ENCODE results near the gene ANGEL1. TPM values are rescaled to one million over a fixed set of nuclear protein-coding genes. Genes with fewer than 3 reads are reported as not detected.

ANGEL1 gene
- total RNA-seq, 1 experiment from 2014 or later: 19.9 TPM

- H3K4me3 ChIP-seq (ENCODE audit: low read depth, low read length, poor library complexity, severe bottlenecking): peak overlapping the region; percentile 86
- peak overlapping the region; percentile 5 for H3K27ac ChIP-seq (ENCODE audit: low read depth, low read length, poor library complexity, severe bottlenecking)
- no TSS peak for BruUV-seq (replicated peaks)
- TF ChIP-seq CTCF (conservative IDR thresholded peaks at IDR 0.05; ENCODE audit: low read depth, low read length): peak; percentile 63
- TF ChIP-seq EZH2 (IDR thresholded peaks at IDR 0.05; ENCODE audit: borderline replicate concordance, low read depth, low read length, poor library complexity, severe bottlenecking): no peak
- H3K9me3 ChIP-seq (ENCODE audit: low read depth, low read length, poor library complexity, severe bottlenecking): no peaks in the 10 kb centered on the region
- ChIA-PET POLR2A (ENCODE audit: low non-redundant PET) (interaction anchor here (0.6 kb wide), 1 partner anchor 167 kb away, joined by 4 read pairs; no protein-coding TSS in a partner anchor), CTCF (interaction anchor here (1.2 kb wide), 1 partner anchor 101 kb away, joined by 5 read pairs; no protein-coding TSS in a partner anchor)
- H3K36me3 ChIP-seq (ENCODE audit: insufficient read depth, low read length, poor library complexity, severe bottlenecking): peaks cover 7% of the 10 kb centered on the region
- H3K27me3 ChIP-seq (replicated peaks; ENCODE audit: insufficient read depth, low read depth, low read length, poor library complexity): no peaks in the 10 kb centered on the region
- intact Hi-C loops (cut with micrococcal nuclease; ENCODE audit: unreplicated experiment): no loop called here
- peak; percentile 50 for DNase-seq (ENCODE audit: low spot score)
- peaks cover 9% of the 10 kb centered on the region for H3K4me1 ChIP-seq (ENCODE audit: insufficient read depth, low read length, poor library complexity, severe bottlenecking)
These were observed 1.7 kb downstream of the ANGEL1 start for GRCh38 chr14:76810953-76811400.

- ChIA-PET POLR2A (ENCODE audit: low non-redundant PET) (no interaction called here), CTCF (interaction anchor here (1.2 kb wide), 1 partner anchor 100 kb away, joined by 5 read pairs; no protein-coding TSS in a partner anchor)
- intact Hi-C loops (cut with micrococcal nuclease; ENCODE audit: unreplicated experiment): no loop called here
- Histone ChIP-seq H3K27ac (ENCODE audit: low read depth, low read length, poor library complexity, severe bottlenecking) (peak overlapping the region; percentile 5), H3K36me3 (ENCODE audit: insufficient read depth, low read length, poor library complexity, severe bottlenecking) (peaks cover 7% of the 10 kb centered on the region), H3K4me3 (ENCODE audit: low read depth, low read length, poor library complexity, severe bottlenecking) (peak overlapping the region; percentile 86), H3K9me3 (ENCODE audit: low read depth, low read length, poor library complexity, severe bottlenecking) (no peaks in the 10 kb centered on the region), H3K27me3 (replicated peaks; ENCODE audit: insufficient read depth, low read depth, low read length, poor library complexity) (no peaks in the 10 kb centered on the region), H3K4me1 (ENCODE audit: insufficient read depth, low read length, poor library complexity, severe bottlenecking) (peaks cover 9% of the 10 kb centered on the region)
- no peak for TF ChIP-seq CTCF (conservative IDR thresholded peaks at IDR 0.05; ENCODE audit: low read depth, low read length)
- TF ChIP-seq EZH2 (IDR thresholded peaks at IDR 0.05; ENCODE audit: borderline replicate concordance, low read depth, low read length, poor library complexity, severe bottlenecking): no peak
- BruUV-seq (replicated peaks): no TSS peak
- no peak for DNase-seq (ENCODE audit: low spot score)
These were observed 2.2 kb downstream of the ANGEL1 start for GRCh38 chr14:76810525-76810924.

GRCh38 chr14:76808990-76809389 is 3.7 kb downstream of the ANGEL1 start:
- TF ChIP-seq CTCF (conservative IDR thresholded peaks at IDR 0.05; ENCODE audit: low read depth, low read length) (no peak), EZH2 (IDR thresholded peaks at IDR 0.05; ENCODE audit: borderline replicate concordance, low read depth, low read length, poor library complexity, severe bottlenecking) (no peak)
- no peaks in the 10 kb centered on the region for H3K9me3 ChIP-seq (ENCODE audit: low read depth, low read length, poor library complexity, severe bottlenecking)
- intact Hi-C loops (cut with micrococcal nuclease; ENCODE audit: unreplicated experiment): no loop called here
- CTCF ChIA-PET: no interaction called here
- BruUV-seq (replicated peaks): no TSS peak
- peaks cover 9% of the 10 kb centered on the region for H3K4me1 ChIP-seq (ENCODE audit: insufficient read depth, low read length, poor library complexity, severe bottlenecking)
- H3K36me3 ChIP-seq (ENCODE audit: insufficient read depth, low read length, poor library complexity, severe bottlenecking): peaks cover 7% of the 10 kb centered on the region
- no peaks in the 10 kb centered on the region for H3K27me3 ChIP-seq (replicated peaks; ENCODE audit: insufficient read depth, low read depth, low read length, poor library complexity)
- H3K4me3 ChIP-seq (ENCODE audit: low read depth, low read length, poor library complexity, severe bottlenecking): no peak overlapping the region
- POLR2A ChIA-PET (ENCODE audit: low non-redundant PET): no interaction called here
- H3K27ac ChIP-seq (ENCODE audit: low read depth, low read length, poor library complexity, severe bottlenecking): no peak overlapping the region
- DNase-seq (ENCODE audit: low spot score): no peak
